ENCODE measurements around the gene DMRT2. TPM values are rescaled to one million over a fixed set of nuclear protein-coding genes. Genes with fewer than 3 reads are reported as not detected.

DMRT2 gene
- total RNA-seq, 1 donor from 2014 or later = 0.17 TPM

- no peak for DNase-seq (ENCODE audit: low read depth)
- H3K4me3 ChIP-seq (ENCODE audit: low read depth, low read length) = no peak overlapping the region
- no peak for TF ChIP-seq CTCF (IDR thresholded peaks at IDR 0.05; ENCODE audit: insufficient read depth, low read length, poor library complexity, severe bottlenecking)
- H3K27me3 ChIP-seq (ENCODE audit: control insufficient read depth, insufficient read depth, low read length) = no peaks in the 10 kb centered on the region
- H3K36me3 ChIP-seq (ENCODE audit: control insufficient read depth, insufficient read depth, low read length) = no peaks in the 10 kb centered on the region
Measured at GRCh38 chr9:1101846-1102641, 51.9 kb downstream of the DMRT2 start.

- no peak overlapping the region for H3K4me3 ChIP-seq (ENCODE audit: low read depth, low read length)
- no peaks in the 10 kb centered on the region for H3K36me3 ChIP-seq (ENCODE audit: control insufficient read depth, insufficient read depth, low read length)
- no peak for DNase-seq (ENCODE audit: low read depth)
- no peaks in the 10 kb centered on the region for H3K27me3 ChIP-seq (ENCODE audit: control insufficient read depth, insufficient read depth, low read length)
- TF ChIP-seq CTCF (IDR thresholded peaks at IDR 0.05; ENCODE audit: insufficient read depth, low read length, poor library complexity, severe bottlenecking) = no peak
Measured at GRCh38 chr9:1102642-1102970, 52.4 kb downstream of the DMRT2 start.

Other genes with a start within 250 kb of the DMRT2 start
- gene DMRT1, start 208.7 kb upstream of the DMRT2 start, total RNA-seq = 0.08 TPM in 1 of 2 replicates, not detected in the other
- 0.25 and 0.34 TPM in 2 replicates for gene DMRT3, start 73.7 kb upstream of the DMRT2 start, total RNA-seq

Measured in kidney epithelial cell (primary cell).